Tibial artery (tissue), 4 donors: ENCODE data around the gene NRSN1.

Source experiments
- DNase-seq, 2 donors: peaks; one replicate each; pipeline ENCODE4 v3.0.0-alpha.2; 2019
- H3K27ac ChIP-seq, 2 donors: fragments of 200-600 bp; sonication (generic) in 1 of 2; 1 replicate in 1 of 2; 2 replicates in 1 of 2; pipeline ENCODE4 v1.5.1; 2018 to 2019; ENCODE audit warnings: mild to moderate bottlenecking in 1 of 2
- H3K27me3 ChIP-seq, 2 donors: fragments of 200-600 bp; sonication (generic) in 1 of 2; one replicate each; pipeline versions ENCODE4 v1.5.1 to v1.6.0; 2016 to 2019
- H3K36me3 ChIP-seq, 3 donors: fragments of 200-600 bp; sonication (generic) in 2 of 3; one replicate each; pipeline ENCODE4 v1.5.1; 2016 to 2019; ENCODE audit warnings: mild to moderate bottlenecking in 2 of 3
- H3K4me1 ChIP-seq, 4 donors: fragments of 200-600 bp; sonication (generic) in 2 of 4; 1 replicate in 3 of 4; 2 replicates in 1 of 4; pipeline ENCODE4 v1.5.1; 2016 to 2019
- H3K4me3 ChIP-seq, 2 donors: fragments of 200-600 bp; sonication (generic) in 1 of 2; 1 replicate in 1 of 2; 2 replicates in 1 of 2; pipeline ENCODE4 v1.5.1; 2018 to 2019; ENCODE audit warnings: mild to moderate bottlenecking in 2 of 2
- H3K9me3 ChIP-seq, 3 donors: fragments of 200-600 bp; sonication (generic) in 1 of 3; one replicate each; pipeline ENCODE4 v1.5.1; 2016 to 2019
- CTCF ChIP-seq, 2 experiments: fragments of 200-600 bp in 1 of 2; fragments of 450-650 bp in 1 of 2; IDR thresholded peaks; one replicate each; pipeline ENCODE4 v1.5.1; 2017 to 2019; ENCODE audit warnings: antibody characterized with exemption in 2 of 2, mild to moderate bottlenecking in 1 of 2, moderate library complexity in 1 of 2
- intact Hi-C: fragments of 100-400 bp; cut with DNase I; formaldehyde crosslinking; loops from one replicate; pipeline ENCODE4 v1.15.0; 2023; ENCODE audit warnings: low total_unique reads

The NRSN1 gene

DNA sequence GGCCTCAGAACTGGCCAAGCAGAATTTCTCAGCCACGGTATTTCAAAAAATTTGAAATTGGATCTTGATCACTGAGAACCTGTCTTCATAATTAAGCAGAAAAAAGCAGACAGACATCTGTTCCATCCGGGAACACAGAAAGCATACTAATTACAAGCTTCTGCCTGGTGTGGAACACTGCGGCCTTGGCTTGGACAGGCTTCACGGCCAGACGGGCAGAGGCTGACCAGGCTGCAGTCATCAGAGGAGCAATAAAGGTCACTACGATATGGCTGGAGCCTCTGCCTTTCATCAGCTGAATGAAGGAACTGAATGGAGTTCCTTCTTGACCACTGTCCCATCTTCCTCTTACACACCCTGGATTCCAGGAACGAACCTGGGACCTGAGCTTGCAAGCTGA is 3.9 kb upstream of the NRSN1 start:
- Histone ChIP-seq H3K9me3 (no peaks in the 10 kb centered on the region), H3K4me1 (no peaks in the 10 kb centered on the region), H3K4me3 (no peak overlapping the region), H3K36me3 (no peaks in the 10 kb centered on the region), H3K27ac (no peak overlapping the region), H3K27me3 (peaks cover 0 to 10% of the 10 kb centered on the region in 2 donors)
- no peak for DNase-seq
- intact Hi-C loops: no loop called here
- TF ChIP-seq CTCF (IDR thresholded peaks at IDR 0.05): no peak

GRCh38 chr6:24126586-24127192 is 674 bp downstream of the NRSN1 start:
- no peak overlapping the region for H3K4me3 ChIP-seq
- no peaks in the 10 kb centered on the region for H3K9me3 ChIP-seq
- H3K27me3 ChIP-seq: peaks cover 0 to 10% of the 10 kb centered on the region in 2 donors
- H3K4me1 ChIP-seq: no peaks in the 10 kb centered on the region
- TF ChIP-seq CTCF (IDR thresholded peaks at IDR 0.05): no peak
- no peak for DNase-seq
- no peaks in the 10 kb centered on the region for H3K36me3 ChIP-seq
- intact Hi-C loops: no loop called here
- H3K27ac ChIP-seq: no peak overlapping the region

DNA sequence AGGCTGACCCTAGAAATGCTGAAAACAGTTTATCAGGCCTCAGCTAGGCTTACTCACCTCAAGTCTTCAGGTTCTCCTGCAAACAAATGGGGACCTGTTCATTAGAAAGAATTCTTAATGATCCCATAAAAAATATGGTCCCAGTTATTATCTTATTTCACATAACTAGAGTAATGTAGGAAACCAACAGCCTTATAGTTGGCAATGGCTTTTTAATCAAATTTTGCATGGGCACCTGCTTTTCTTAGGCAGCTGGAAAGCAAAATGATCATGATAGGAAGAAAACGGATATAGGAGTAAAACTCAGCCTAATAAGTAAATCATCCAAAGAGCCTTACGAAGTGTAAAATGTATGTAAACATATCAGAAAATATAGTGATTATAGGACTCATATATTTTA is 1.3 kb downstream of the NRSN1 start:
- no peaks in the 10 kb centered on the region for H3K36me3 ChIP-seq
- H3K9me3 ChIP-seq: no peaks in the 10 kb centered on the region
- peaks cover 0 to 10% of the 10 kb centered on the region in 2 donors for H3K27me3 ChIP-seq
- H3K27ac ChIP-seq: no peak overlapping the region
- H3K4me1 ChIP-seq: no peaks in the 10 kb centered on the region
- H3K4me3 ChIP-seq: no peak overlapping the region
- DNase-seq: no peak
- TF ChIP-seq CTCF (IDR thresholded peaks at IDR 0.05): no peak
- intact Hi-C loops: no loop called here

DNA sequence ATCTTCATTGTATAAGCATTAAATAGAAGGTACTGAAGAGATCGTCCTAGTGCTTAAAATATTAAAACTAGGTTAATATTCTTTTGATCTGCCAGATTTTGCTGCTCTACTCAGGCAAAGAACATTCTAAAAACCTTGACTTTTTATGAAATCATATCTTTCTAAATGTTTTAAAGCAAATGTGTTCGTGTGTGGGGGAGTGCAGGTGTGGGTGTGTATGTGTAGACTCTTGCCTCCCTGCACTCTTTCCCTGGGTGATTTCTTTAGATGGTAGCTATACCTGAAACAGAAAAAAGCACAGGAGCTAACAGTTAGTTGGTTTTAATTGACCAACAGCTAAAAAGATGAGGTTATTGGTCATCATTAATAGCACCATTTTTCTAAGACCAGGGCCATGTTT is 5.7 kb downstream of the NRSN1 start:
- no peak for DNase-seq
- H3K27ac ChIP-seq: no peak overlapping the region

GRCh38 chr6:24139080-24139479 is 13.1 kb downstream of the NRSN1 start:
- no peak for TF ChIP-seq CTCF (IDR thresholded peaks at IDR 0.05)
- no peak overlapping the region for H3K27ac ChIP-seq
- H3K27me3 ChIP-seq: no peaks in the 10 kb centered on the region
- H3K4me3 ChIP-seq: no peak overlapping the region
- no peak for DNase-seq
- intact Hi-C loops: no loop called here
- no peaks in the 10 kb centered on the region for H3K9me3 ChIP-seq
- no peaks in the 10 kb centered on the region for H3K4me1 ChIP-seq
- H3K36me3 ChIP-seq: no peaks in the 10 kb centered on the region

More for the DNA sequence above, 5.7 kb downstream of the NRSN1 start:
- H3K9me3 ChIP-seq: no peaks in the 10 kb centered on the region
- no peaks in the 10 kb centered on the region for H3K27me3 ChIP-seq
- no peak overlapping the region for H3K4me3 ChIP-seq
- no peaks in the 10 kb centered on the region for H3K36me3 ChIP-seq
- intact Hi-C loops: no loop called here
- TF ChIP-seq CTCF (IDR thresholded peaks at IDR 0.05): no peak
- H3K4me1 ChIP-seq: no peaks in the 10 kb centered on the region

DNA sequence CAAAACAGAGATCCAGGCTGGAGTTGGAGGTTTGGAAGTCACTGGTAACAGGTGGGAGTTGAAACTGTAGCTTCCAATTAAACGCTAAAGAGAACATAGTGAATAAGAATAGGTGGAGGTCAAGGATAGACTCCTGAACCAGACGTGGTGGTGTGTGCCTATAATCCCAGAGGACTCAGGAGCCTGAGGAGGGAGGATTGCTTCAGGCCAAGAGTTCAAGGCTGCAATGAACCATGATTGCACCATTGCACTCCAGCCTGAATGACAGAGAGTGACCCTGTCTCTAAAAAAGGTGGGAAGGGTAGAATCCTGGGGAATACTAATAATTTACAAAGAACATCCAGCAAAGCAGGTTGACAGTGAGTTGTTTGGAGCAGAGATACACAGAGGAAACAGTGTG is 13.6 kb downstream of the NRSN1 start:
- Histone ChIP-seq H3K27me3 (no peaks in the 10 kb centered on the region), H3K4me3 (no peak overlapping the region), H3K27ac (no peak overlapping the region), H3K36me3 (no peaks in the 10 kb centered on the region), H3K9me3 (no peaks in the 10 kb centered on the region), H3K4me1 (no peaks in the 10 kb centered on the region)
- TF ChIP-seq CTCF (IDR thresholded peaks at IDR 0.05): no peak
- intact Hi-C loops: no loop called here
- no peak for DNase-seq
